GM21529 (cell line): ENCODE measurements around the gene TJP3.
"Not testable (repeated sequence)": the region's sequence is repeated elsewhere in the genome, so short reads cannot be mapped to it uniquely, and the experiment has no call there.

ENCODE experiments used
- ATAC-seq: cut with Tn5 transposase; IDR thresholded peaks from one replicate; pipeline ENCODE4 v1.9.1; 2021; ENCODE audit not compliant: unreplicated experiment

TJP3 gene

GRCh38 chr19:3765757-3766156 is 57.6 kb downstream of the TJP3 start:
- ATAC-seq, result not testable (repeated sequence)

- ATAC-seq, result no peak
Measured at GRCh38 chr19:3766520-3766919, 58.3 kb downstream of the TJP3 start.

GRCh38 chr19:3767050-3767449 is 58.9 kb downstream of the TJP3 start:
- ATAC-seq, result no peak

GRCh38 chr19:3768015-3768747 is 60.0 kb downstream of the TJP3 start:
- ATAC-seq, result no peak

GRCh38 chr19:3768748-3769099 is 60.5 kb downstream of the TJP3 start:
- no peak for ATAC-seq

- ATAC-seq, result no peak
Measured at GRCh38 chr19:3769494-3769893, 61.3 kb downstream of the TJP3 start.

GRCh38 chr19:3770136-3770999 is 62.2 kb downstream of the TJP3 start:
- ATAC-seq, result no peak

- no peak for ATAC-seq
Measured at GRCh38 chr19:3771000-3771905, 63.1 kb downstream of the TJP3 start.

GRCh38 chr19:3771906-3772455 is 63.8 kb downstream of the TJP3 start, which contains the start of gene RAX2:
RAX2 (minus strand) TSS chr19:3772228; CDS start chr19:3771742, 486 bp downstream.
- no peak for ATAC-seq

DNA sequence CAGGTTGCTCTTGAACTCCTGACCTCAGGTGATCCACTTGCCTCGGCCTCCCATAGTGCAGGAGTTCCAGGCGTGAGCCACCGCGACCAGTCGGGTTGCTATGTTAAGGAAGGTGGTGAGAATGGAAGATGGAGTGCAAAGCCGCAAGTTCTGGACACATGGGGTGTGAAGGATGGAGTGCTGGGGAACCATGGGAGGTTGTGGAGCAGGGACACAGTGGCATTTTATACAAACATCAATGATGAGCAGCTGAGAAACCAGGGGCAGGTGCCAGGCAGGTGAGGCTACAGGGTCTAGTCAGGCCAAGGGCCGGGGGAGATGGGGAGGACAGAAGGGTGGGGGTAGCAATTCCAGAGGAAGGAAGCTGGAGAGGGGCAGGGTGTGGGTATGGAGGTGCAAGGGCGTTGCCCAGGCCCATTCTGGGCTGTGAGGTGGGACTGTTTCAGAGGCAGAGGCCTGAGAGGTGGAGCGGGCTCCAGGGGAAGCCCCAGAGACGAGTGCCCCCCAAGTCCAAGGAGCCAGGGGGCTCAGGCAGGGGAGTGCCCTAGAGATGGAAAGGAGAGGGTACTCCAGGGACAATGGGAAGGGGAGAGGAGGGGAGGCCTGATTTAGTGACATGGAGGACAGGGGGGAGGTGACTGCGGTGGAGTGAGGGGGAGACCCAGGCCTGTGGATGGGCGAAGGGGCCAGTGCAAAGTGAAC is 65.8 kb downstream of the TJP3 start:
- ATAC-seq, result no peak

- no peak for ATAC-seq
Measured at GRCh38 chr19:3774621-3775373, 66.6 kb downstream of the TJP3 start.

DNA sequence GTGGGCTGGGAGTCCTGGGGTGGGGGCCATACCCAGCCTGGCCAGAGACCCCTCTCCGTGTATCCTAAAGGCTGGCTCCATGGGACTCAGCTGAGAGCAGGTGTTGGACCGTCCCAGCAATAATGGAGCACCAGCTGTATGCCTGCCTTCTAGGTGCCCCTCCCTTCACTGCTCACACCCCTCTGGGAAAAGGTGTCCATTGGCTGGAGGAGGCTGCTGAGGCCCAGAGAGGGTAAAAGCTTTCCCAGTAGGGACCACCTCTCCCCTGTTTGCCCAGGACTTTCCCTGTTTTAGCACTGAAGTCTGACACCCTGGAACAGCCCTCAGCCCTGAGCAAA is 67.2 kb downstream of the TJP3 start:
- ATAC-seq, result no peak

DNA sequence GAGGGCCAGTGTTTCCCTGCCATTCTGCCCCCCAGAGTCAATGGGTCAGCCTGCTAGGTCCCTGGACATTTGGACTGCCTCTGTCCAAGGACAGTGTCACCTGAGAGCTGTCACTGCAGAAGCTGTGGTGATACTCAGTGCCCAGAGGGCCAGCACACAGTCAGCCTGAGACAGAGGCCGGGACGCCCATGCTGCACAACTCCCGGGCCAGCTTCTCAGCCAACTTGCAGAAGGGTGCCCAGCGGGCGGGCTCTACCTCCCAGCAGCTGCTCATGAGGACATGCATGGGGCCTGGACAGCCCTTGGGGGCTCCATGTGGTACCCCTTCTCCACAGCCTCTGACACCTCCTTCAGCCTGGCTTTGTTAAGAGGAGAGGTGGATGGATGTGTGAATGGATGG is 67.6 kb downstream of the TJP3 start:
- ATAC-seq, result no peak

- ATAC-seq, result no peak
Measured at GRCh38 chr19:3776479-3777040, 68.4 kb downstream of the TJP3 start.

GRCh38 chr19:3778104-3778867 is 70.1 kb downstream of the TJP3 start:
- no peak for ATAC-seq

DNA sequence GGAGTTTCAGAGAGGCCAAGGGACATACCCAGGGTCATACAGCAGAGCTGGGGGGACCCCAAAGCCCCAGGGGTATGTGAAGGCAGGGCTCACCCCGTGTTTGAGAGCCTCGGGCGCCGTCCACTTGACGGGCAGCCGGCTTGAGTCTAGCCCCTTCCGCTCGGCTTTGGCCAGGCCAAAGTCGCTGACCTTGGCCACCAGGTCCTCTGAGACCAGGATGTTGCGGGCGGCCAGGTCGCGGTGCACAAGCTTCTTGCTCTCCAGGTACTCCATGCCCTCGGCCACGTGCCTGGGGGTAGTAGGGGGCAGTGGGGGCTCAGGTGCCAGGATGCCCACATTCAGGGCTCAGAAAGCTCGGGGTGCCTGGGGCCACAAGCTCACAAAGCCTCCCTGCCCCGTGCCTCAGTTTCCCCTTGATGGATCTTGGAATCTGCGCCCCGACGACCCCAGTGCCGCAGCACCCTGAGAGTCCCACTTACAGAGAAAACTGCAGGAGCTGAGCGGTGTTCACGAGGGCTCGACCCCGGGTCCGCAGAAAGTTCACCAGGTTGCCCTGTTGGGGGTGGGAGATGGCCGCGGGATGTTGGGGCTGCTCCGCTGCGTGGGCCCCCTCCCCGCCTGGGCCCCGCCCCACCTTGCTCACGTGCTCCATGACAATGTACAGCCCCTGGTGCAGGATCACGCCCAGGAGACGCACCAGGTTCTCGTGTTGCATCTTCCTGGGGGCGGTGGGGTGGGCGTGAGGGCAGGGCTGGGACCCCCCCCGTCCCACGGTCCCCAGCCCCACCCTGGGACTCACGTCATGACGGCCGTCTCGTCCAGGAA is 70.9 kb downstream of the TJP3 start:
- ATAC-seq, result no peak

DNA sequence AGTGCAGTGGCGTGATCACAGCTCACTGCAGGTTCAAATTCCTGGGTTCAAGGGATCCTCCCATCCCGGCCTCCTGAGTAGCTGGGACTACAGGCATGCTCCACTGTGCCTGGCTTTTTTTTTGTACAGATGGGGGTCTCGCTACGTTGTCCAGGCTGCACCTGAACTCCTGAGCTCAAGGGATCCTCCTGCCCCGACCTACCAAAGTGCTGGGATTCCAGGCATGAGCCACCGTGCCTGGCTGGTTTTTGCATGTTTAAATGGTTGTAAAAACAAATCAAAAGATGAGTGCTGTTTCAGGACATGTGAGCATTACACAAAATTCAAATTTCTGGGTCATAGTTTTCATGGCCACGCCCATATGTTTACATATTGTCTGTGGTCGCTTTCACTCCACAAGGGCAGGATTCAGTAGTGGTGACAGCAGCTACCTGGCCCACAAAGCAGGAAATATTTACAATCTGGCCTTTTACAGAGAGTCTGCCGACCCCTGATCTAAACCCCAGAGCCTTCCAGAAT is 72.7 kb downstream of the TJP3 start:
- ATAC-seq, result no peak

DNA sequence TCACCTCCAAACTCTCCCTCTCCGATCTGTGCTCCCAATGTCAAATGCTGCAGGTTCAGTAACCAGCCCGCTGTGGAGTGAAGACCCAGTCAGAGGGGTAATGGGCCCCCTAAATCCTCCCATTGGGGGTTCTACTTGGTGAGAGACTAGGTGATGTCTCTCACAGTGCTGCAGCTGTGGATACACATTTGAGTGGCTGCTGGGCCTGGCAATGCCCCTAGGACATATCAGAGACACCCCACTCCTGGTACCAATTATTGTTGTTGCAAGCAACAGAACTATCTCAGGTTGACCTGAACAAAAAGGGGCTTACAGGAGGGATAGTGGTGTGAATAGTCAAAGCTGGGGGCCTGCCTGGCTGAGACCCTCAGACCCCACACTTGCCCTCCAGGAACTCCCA is 73.4 kb downstream of the TJP3 start:
- no peak for ATAC-seq
